ENCODE measurements around the gene ESRP2. TPM values are rescaled to one million over a fixed set of nuclear protein-coding genes. Genes with fewer than 3 reads are reported as not detected.

Gene ESRP2
- total and polyA plus RNA-seq, 4 donors, result 22.5 to 65.5 (median 39.3) TPM

GRCh38 chr16:68227183-68227793 is 8.6 kb downstream of the ESRP2 start:
- Histone ChIP-seq H3K36me3 (ENCODE audit: control insufficient read depth in 4 of 4, insufficient read depth in 4 of 4, low read length in 4 of 4) (peaks cover 0 to 27% (median 9%) of the 10 kb centered on the region in 4 donors), H3K9me3 (ENCODE audit: control insufficient read depth in 4 of 4, insufficient read depth in 3 of 4, low read length in 3 of 4) (no peaks in the 10 kb centered on the region), H3K4me3 (no peak overlapping the region), H3K9ac (ENCODE audit: insufficient read depth in 1 of 2, low read length in 2 of 2) (no peak overlapping the region), H3K27ac (ENCODE audit: low read depth in 1 of 2, low read length in 1 of 2) (peak overlapping the region in 1 of 2 donors; percentile 43), H3K4me1 (ENCODE audit: control insufficient read depth in 5 of 5, insufficient read depth in 5 of 5, low read length in 5 of 5) (no peaks in the 10 kb centered on the region), H3K27me3 (ENCODE audit: control insufficient read depth in 3 of 3, insufficient read depth in 3 of 3, low read length in 2 of 3) (no peaks in the 10 kb centered on the region)
- DNase-seq, result no peak
- no peak for ATAC-seq (ENCODE audit: insufficient read depth, low FRiP score)
- WGBS, 2 donors, result 45 to 47% methylated on average over 3 of the region's 3 CpGs
- TF ChIP-seq CTCF (IDR thresholded peaks at IDR 0.05; ENCODE audit: control extremely low read depth, extremely low read depth), result no peak

GRCh38 chr16:68226116-68226515 is 9.8 kb downstream of the ESRP2 start:
- Histone ChIP-seq H3K4me1 (ENCODE audit: control insufficient read depth in 5 of 5, insufficient read depth in 5 of 5, low read length in 5 of 5) (no peaks in the 10 kb centered on the region), H3K4me3 (no peak overlapping the region), H3K27me3 (ENCODE audit: control insufficient read depth in 3 of 3, insufficient read depth in 3 of 3, low read length in 2 of 3) (no peaks in the 10 kb centered on the region), H3K9me3 (ENCODE audit: control insufficient read depth in 4 of 4, insufficient read depth in 3 of 4, low read length in 3 of 4) (no peaks in the 10 kb centered on the region), H3K27ac (ENCODE audit: low read depth in 1 of 2, low read length in 1 of 2) (peak overlapping the region in 1 of 2 donors; percentile 4), H3K36me3 (ENCODE audit: control insufficient read depth in 4 of 4, insufficient read depth in 4 of 4, low read length in 4 of 4) (peaks cover 0 to 23% (median 7%) of the 10 kb centered on the region in 4 donors), H3K9ac (ENCODE audit: insufficient read depth in 1 of 2, low read length in 2 of 2) (no peak overlapping the region)
- ATAC-seq (ENCODE audit: insufficient read depth, low FRiP score) (no peak), DNase-seq (no peak)
- no peak for TF ChIP-seq CTCF (IDR thresholded peaks at IDR 0.05; ENCODE audit: control extremely low read depth, extremely low read depth)
- 76 to 98% methylated on average over 4 of the region's 4 CpGs for whole genome bisulfite sequencing, 2 donors

GRCh38 chr16:68223072-68223471 is 12.9 kb downstream of the ESRP2 start:
- H3K27me3 ChIP-seq (ENCODE audit: control insufficient read depth in 3 of 3, insufficient read depth in 3 of 3, low read length in 2 of 3), result no peaks in the 10 kb centered on the region
- H3K9me3 ChIP-seq (ENCODE audit: control insufficient read depth in 4 of 4, insufficient read depth in 3 of 4, low read length in 3 of 4), result no peaks in the 10 kb centered on the region
- H3K9ac ChIP-seq (ENCODE audit: insufficient read depth in 1 of 2, low read length in 2 of 2), result no peak overlapping the region
- TF ChIP-seq CTCF (IDR thresholded peaks at IDR 0.05; ENCODE audit: control extremely low read depth, extremely low read depth), result no peak
- DNase-seq, result no peak
- peaks cover 0 to 13% (median 9%) of the 10 kb centered on the region in 4 donors for H3K36me3 ChIP-seq (ENCODE audit: control insufficient read depth in 4 of 4, insufficient read depth in 4 of 4, low read length in 4 of 4)
- 90 to 91% methylated on average over 1 of the region's 1 CpG for WGBS, 2 donors
- no peak overlapping the region for H3K27ac ChIP-seq (ENCODE audit: low read depth in 1 of 2, low read length in 1 of 2)
- peaks cover 0 to 7% (median 0%) of the 10 kb centered on the region in 5 donors for H3K4me1 ChIP-seq (ENCODE audit: control insufficient read depth in 5 of 5, insufficient read depth in 5 of 5, low read length in 5 of 5)
- H3K4me3 ChIP-seq, result no peak overlapping the region
- ATAC-seq (ENCODE audit: insufficient read depth, low FRiP score), result no peak
